K562 (cell line): ENCODE data around the gene PAXIP1. TPM values are rescaled to one million over a fixed set of nuclear protein-coding genes. Genes with fewer than 3 reads are reported as not detected.

Experiments
- ATF1 ChIP-seq, 2 experiments: fragments of 450-650 bp in 1 of 2; IDR thresholded peaks; 2 replicates each; pipeline ENCODE4 v1.6.1; 2016; ENCODE audit warnings: missing compliant biosample characterization in 1 of 2, missing genetic modification characterization in 1 of 2
- FOXK2 ChIP-seq, 2 experiments: fragments of 450-650 bp; IDR thresholded peaks in 1 of 2; conservative IDR thresholded peaks in 1 of 2; 2 replicates each; pipeline ENCODE4 v1.6.1; 2016; ENCODE audit warnings: low read depth in 2 of 2, mild to moderate bottlenecking in 1 of 2
- GABPB1 ChIP-seq: sonication (generic); formaldehyde crosslinking; IDR thresholded peaks from 2 replicates; pipeline ENCODE4 v1.8.0; 2022; ENCODE audit warnings: mild to moderate bottlenecking, missing genetic modification reagents
- KAT7 ChIP-seq: sonication (generic); formaldehyde crosslinking; IDR thresholded peaks from 2 replicates; pipeline ENCODE4 v1.8.0; 2022; ENCODE audit warnings: missing genetic modification reagents, mild to moderate bottlenecking, borderline replicate concordance
- MIER1 ChIP-seq: fragments of 450-650 bp; IDR thresholded peaks from 2 replicates; pipeline ENCODE4 v1.6.1; 2016; ENCODE audit warnings: antibody characterized with exemption, mild to moderate bottlenecking, low read depth
- NFYB ChIP-seq: IDR thresholded peaks from 2 replicates; pipeline ENCODE4 v1.6.1; 2011; ENCODE audit warnings: mild to moderate bottlenecking, moderate library complexity; ENCODE audit not compliant: insufficient read length; ENCODE audit errors: extremely low read depth
- NR4A1 ChIP-seq, 2 experiments: fragments of 250-450 bp in 1 of 2; fragments of 450-650 bp in 1 of 2; sonication (Bioruptor Pico) in 1 of 2; IDR thresholded peaks; 2 replicates each; pipeline versions ENCODE4 v1.4.0 to v1.6.1; 2016 to 2020; ENCODE audit warnings: mild to moderate bottlenecking in 2 of 2, missing compliant biosample characterization in 1 of 2, missing genetic modification characterization in 1 of 2, moderate library complexity in 1 of 2
- RBFOX2 ChIP-seq: fragments of 200-400 bp; formaldehyde crosslinking; IDR thresholded peaks from 2 replicates; pipeline ENCODE4 v1.6.1; 2017; ENCODE audit warnings: low read depth, mild to moderate bottlenecking, low read length, moderate library complexity
- SIN3A ChIP-seq, 2 experiments: fragments of 150-350 bp in 1 of 2; IDR thresholded peaks; 2 replicates each; pipeline ENCODE4 v1.6.1; 2011 to 2016; ENCODE audit warnings: borderline replicate concordance in 2 of 2, low read depth in 2 of 2, low read length in 2 of 2, mild to moderate bottlenecking in 2 of 2, moderate library complexity in 2 of 2; ENCODE audit not compliant: control insufficient read depth in 1 of 2
- TAF9B ChIP-seq: fragments of 450-650 bp; IDR thresholded peaks from 2 replicates; pipeline ENCODE4 v1.6.1; 2018; ENCODE audit warnings: mild to moderate bottlenecking; ENCODE audit not compliant: partially characterized antibody
- ZFP36 ChIP-seq: fragments of 150-350 bp; IDR thresholded peaks from 2 replicates; pipeline ENCODE4 v1.6.1; 2018; ENCODE audit warnings: low read length, low read depth; ENCODE audit not compliant: partially characterized antibody
- ZNF644 ChIP-seq: fragments of 200-800 bp; sonication (Bioruptor generic); IDR thresholded peaks from 2 replicates; pipeline ENCODE4 v1.6.1; 2016; ENCODE audit warnings: low read depth, missing genetic modification characterization, missing compliant biosample characterization
- polyA plus RNA-seq, 8 experiments: library from polyadenylated mRNA; depleted of rRNA in 4 of 8; stranded (reverse) in 5 of 8; unstranded in 3 of 8; fragments of >200 nt; fragmentation: Nextera tagmentation in 2 of 8; fragmentation: Illumina TruSeq in 1 of 8; extraction: Ambion mirVana in 2 of 8; extraction: Trizol in 1 of 8; gene quantifications; 2 replicates each; pipeline versions ENCODE4 v1.2.1 to v1.2.3, GENCODE V29; 2011 to 2014; ENCODE audit warnings: inconsistent platforms in 1 of 8, missing spikeins in 1 of 8
- total RNA-seq, 7 experiments: library from RNA; depleted of rRNA in 6 of 7; stranded (reverse); fragments of >200 nt in 6 of 7; fragmentation: Illumina TruSeq in 2 of 7; extraction: Trizol in 2 of 7; gene quantifications; 2 replicates each; pipeline versions ENCODE4 v1.2.1 to v1.2.3, GENCODE V29; 2011 to 2021; ENCODE audit warnings: low replicate concordance in 1 of 7
- TF ChIP-seq, protein P1 (sequence below): sonication (generic); formaldehyde crosslinking; IDR thresholded peaks from 2 replicates; pipeline ENCODE4 v1.4.0; 2020; ENCODE audit warnings: mild to moderate bottlenecking, missing genetic modification reagents
- TF ChIP-seq, protein P2 (sequence below), 2 experiments: IDR thresholded peaks; 2 replicates each; pipeline ENCODE4 v1.6.1; 2011; ENCODE audit warnings: borderline replicate concordance in 1 of 2, control low read depth in 1 of 2, low read depth in 1 of 2, low read length in 1 of 2, mild to moderate bottlenecking in 1 of 2, mixed read lengths in 1 of 2, moderate library complexity in 1 of 2; ENCODE audit not compliant: insufficient read depth in 1 of 2, insufficient read length in 1 of 2, poor library complexity in 1 of 2, severe bottlenecking in 1 of 2; ENCODE audit errors: extremely low read depth in 1 of 2
- TF ChIP-seq, protein P3 (sequence below): fragments of 450-650 bp; IDR thresholded peaks from 2 replicates; pipeline ENCODE4 v1.6.1; 2017; ENCODE audit warnings: antibody characterized with exemption, mild to moderate bottlenecking
- TF ChIP-seq, protein P4 (sequence below): sonication (generic); formaldehyde crosslinking; IDR thresholded peaks from 2 replicates; pipeline ENCODE4 v1.8.1; 2023; ENCODE audit warnings: mild to moderate bottlenecking, missing genetic modification reagents

Gene PAXIP1
- total and polyA plus RNA-seq, 9 of the 15 experiments (the other 6 are each of a cell fraction or from before 2014, with no cell fraction given), result 9.7 to 37.9 (median 28.4) TPM

DNA sequence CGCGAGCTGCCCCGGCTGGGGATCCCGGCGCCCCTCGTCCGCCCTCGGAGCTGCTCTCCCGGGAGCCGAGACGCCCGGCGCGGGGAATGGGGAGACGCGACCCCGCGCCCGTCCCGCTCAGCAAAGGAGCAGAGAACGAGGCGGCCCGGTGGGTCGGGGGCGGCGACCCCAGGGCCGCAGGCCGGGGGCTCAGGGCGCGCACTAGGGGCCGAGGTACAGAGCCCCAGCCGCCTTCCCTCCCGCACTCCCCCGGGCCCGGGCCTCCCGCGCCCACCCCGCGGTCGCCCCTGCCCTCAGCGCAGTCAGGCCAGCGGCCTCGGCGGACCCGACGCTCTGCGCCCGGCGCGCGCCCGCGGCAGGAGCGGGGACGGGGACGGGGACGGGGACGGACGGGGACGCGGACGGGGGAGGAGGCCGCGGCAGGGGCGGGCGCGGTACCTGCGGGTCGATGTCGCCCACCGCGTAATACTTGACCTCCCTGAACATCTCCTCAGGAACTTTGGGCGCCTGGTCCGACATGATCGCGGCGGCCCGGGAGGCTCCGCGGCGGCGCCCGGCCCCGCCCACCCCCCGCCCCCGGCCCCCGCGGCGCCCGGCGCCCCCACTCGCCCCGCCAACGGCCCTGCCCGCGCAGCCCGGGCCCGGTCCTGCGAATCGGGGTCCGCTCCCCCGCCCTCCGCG is 373 bp downstream of the PAXIP1 start (continued):
- TF ChIP-seq GABPB1, result peak; percentile 33; the same call in 1 of the 2 replicates
- TF ChIP-seq MIER1, result no peak
- TF ChIP-seq NR4A1 (CRISPR knock-in tag; IDR thresholded peaks at IDR 0.05), result no peak
- 0 out of 2 replicates have a peak, but pooled peaks have one; percentile 27 for TF ChIP-seq NR4A1 (tag; IDR thresholded peaks at IDR 0.05)
- TF ChIP-seq, protein P1, sequence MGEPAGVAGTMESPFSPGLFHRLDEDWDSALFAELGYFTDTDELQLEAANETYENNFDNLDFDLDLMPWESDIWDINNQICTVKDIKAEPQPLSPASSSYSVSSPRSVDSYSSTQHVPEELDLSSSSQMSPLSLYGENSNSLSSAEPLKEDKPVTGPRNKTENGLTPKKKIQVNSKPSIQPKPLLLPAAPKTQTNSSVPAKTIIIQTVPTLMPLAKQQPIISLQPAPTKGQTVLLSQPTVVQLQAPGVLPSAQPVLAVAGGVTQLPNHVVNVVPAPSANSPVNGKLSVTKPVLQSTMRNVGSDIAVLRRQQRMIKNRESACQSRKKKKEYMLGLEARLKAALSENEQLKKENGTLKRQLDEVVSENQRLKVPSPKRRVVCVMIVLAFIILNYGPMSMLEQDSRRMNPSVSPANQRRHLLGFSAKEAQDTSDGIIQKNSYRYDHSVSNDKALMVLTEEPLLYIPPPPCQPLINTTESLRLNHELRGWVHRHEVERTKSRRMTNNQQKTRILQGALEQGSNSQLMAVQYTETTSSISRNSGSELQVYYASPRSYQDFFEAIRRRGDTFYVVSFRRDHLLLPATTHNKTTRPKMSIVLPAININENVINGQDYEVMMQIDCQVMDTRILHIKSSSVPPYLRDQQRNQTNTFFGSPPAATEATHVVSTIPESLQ, result no peak
- TF ChIP-seq, protein P2, sequence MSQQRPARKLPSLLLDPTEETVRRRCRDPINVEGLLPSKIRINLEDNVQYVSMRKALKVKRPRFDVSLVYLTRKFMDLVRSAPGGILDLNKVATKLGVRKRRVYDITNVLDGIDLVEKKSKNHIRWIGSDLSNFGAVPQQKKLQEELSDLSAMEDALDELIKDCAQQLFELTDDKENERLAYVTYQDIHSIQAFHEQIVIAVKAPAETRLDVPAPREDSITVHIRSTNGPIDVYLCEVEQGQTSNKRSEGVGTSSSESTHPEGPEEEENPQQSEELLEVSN (IDR thresholded peaks at IDR 0.05; ENCODE audit: borderline replicate concordance in 1 of 2, extremely low read depth in 1 of 2, insufficient read depth in 1 of 2, insufficient read length in 1 of 2, low read depth in 1 of 2, low read length in 1 of 2, poor library complexity in 1 of 2, severe bottlenecking in 1 of 2), result peak in 1 of 2 experiments; percentile 42
- peak; percentile 58 for TF ChIP-seq RBFOX2
- no peak for TF ChIP-seq ATF1 (CRISPR knock-in tag; IDR thresholded peaks at IDR 0.05)
- TF ChIP-seq ATF1 (tag; IDR thresholded peaks at IDR 0.05), result peak; percentile 19; the same call in 1 of the 2 replicates
- 0 out of 2 replicates have a peak, but pooled peaks have one; percentile 10 for TF ChIP-seq ZNF644 (tag)
- no peak for TF ChIP-seq FOXK2 (conservative IDR thresholded peaks at IDR 0.05 in 1 of 2, IDR thresholded peaks at IDR 0.05 in 1 of 2; ENCODE audit: low read depth in 2 of 2)
- no peak for TF ChIP-seq TAF9B
- 0 out of 2 replicates have a peak, but pooled peaks have one; percentile 53 for TF ChIP-seq KAT7 (CRISPR knock-in tag)
- TF ChIP-seq, protein P3, sequence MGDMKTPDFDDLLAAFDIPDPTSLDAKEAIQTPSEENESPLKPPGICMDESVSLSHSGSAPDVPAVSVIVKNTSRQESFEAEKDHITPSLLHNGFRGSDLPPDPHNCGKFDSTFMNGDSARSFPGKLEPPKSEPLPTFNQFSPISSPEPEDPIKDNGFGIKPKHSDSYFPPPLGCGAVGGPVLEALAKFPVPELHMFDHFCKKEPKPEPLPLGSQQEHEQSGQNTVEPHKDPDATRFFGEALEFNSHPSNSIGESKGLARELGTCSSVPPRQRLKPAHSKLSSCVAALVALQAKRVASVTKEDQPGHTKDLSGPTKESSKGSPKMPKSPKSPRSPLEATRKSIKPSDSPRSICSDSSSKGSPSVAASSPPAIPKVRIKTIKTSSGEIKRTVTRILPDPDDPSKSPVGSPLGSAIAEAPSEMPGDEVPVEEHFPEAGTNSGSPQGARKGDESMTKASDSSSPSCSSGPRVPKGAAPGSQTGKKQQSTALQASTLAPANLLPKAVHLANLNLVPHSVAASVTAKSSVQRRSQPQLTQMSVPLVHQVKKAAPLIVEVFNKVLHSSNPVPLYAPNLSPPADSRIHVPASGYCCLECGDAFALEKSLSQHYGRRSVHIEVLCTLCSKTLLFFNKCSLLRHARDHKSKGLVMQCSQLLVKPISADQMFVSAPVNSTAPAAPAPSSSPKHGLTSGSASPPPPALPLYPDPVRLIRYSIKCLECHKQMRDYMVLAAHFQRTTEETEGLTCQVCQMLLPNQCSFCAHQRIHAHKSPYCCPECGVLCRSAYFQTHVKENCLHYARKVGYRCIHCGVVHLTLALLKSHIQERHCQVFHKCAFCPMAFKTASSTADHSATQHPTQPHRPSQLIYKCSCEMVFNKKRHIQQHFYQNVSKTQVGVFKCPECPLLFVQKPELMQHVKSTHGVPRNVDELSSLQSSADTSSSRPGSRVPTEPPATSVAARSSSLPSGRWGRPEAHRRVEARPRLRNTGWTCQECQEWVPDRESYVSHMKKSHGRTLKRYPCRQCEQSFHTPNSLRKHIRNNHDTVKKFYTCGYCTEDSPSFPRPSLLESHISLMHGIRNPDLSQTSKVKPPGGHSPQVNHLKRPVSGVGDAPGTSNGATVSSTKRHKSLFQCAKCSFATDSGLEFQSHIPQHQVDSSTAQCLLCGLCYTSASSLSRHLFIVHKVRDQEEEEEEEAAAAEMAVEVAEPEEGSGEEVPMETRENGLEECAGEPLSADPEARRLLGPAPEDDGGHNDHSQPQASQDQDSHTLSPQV, result peak; percentile 10
- no peak for TF ChIP-seq NFYB
- TF ChIP-seq SIN3A (IDR thresholded peaks at IDR 0.05; ENCODE audit: borderline replicate concordance in 2 of 2, control insufficient read depth in 1 of 2, low read depth in 2 of 2, low read length in 2 of 2), result peak in 1 of 2 experiments; percentile 12; a peak in 1 of 4 replicates
- TF ChIP-seq, protein P4, sequence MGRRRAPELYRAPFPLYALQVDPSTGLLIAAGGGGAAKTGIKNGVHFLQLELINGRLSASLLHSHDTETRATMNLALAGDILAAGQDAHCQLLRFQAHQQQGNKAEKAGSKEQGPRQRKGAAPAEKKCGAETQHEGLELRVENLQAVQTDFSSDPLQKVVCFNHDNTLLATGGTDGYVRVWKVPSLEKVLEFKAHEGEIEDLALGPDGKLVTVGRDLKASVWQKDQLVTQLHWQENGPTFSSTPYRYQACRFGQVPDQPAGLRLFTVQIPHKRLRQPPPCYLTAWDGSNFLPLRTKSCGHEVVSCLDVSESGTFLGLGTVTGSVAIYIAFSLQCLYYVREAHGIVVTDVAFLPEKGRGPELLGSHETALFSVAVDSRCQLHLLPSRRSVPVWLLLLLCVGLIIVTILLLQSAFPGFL (CRISPR knock-in tag), result 0 out of 2 replicates have a peak, but pooled peaks have one; percentile 36
- TF ChIP-seq ZFP36, result no peak
